Posterior cingulate gyrus (tissue), 11 donors: ENCODE measurements around the gene BAD.

Source experiments
- DNase-seq, 10 donors: peaks; one replicate each; pipeline versions ENCODE4 v3.0.0 to v3.0.0-alpha.2; 2020 to 2021; ENCODE audit warnings: mixed read lengths in 3 of 10
- intact Hi-C: fragments of 100-400 bp; cut with DNase I; formaldehyde crosslinking; loops from one replicate; pipeline ENCODE4 v1.15.1; 2023

BAD gene

GRCh38 chr11:64284962-64285884 is 758 bp upstream of the BAD start, which contains the start of gene GPR137:
GPR137 (plus strand) TSS chr11:64285848; CDS start chr11:64286525, 677 bp downstream.
- peak; percentile 81 to 98 (median 86) for DNase-seq
- intact Hi-C loops, result loop anchor here (1.0 kb wide), 2 partner anchors 15 to 20 kb away; partner anchors contain the start of gene ESRRA

DNA sequence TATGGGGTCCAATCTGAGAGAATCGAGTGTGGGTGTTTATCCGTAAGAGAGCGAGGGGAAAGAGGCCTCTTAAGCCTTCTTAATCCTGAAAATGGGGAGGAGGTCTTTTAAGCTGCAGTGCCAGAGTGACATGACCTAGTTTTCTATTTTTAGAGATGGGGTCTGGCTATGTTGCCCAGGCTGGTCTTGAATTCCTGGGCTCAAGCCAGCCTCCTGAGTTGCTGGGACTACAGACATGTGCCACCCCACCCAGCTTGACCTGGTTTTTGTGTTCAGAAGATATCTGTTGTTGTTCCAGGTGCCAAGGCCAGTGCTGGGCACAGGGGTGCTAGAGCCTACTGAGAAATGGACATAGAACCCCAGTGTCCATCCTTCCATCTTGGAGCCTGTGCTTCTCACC is 1.4 kb downstream of the BAD start:
- intact Hi-C loops, result no loop called here
- no peak for DNase-seq

GRCh38 chr11:64281957-64282770 is 2.3 kb downstream of the BAD start:
- intact Hi-C loops, result no loop called here
- no peak for DNase-seq

DNA sequence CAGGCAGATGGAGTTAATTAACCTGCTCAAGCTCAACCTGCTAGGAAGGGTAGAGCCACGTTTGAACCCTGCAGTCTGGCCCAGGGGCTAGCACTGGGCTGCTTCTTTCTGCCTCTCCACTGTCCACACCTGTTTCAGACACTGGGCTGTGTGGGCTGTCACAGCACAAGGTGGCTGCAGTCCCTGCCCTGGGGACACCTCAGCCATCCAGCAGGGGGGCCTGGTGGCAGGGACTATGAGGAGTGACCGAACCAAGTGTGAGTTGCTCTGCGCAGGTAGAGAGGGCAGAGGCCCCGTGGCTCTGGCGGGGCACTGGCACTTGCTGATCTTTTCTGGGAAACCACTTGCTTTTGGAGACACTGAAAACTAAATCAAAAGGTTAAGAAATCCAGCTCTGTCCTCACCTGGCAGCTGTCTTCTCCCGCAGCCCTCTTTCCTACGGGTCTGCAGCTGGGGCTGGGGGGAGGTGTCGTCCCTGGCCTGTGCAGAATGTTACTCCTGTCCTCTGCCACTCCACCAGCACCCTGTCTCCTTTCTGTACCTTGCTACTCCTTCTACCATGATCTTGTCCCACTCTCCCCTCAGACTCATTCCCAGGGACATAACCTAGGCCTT is 5.8 kb downstream of the BAD start:
- no peak for DNase-seq
- intact Hi-C loops, result no loop called here

DNA sequence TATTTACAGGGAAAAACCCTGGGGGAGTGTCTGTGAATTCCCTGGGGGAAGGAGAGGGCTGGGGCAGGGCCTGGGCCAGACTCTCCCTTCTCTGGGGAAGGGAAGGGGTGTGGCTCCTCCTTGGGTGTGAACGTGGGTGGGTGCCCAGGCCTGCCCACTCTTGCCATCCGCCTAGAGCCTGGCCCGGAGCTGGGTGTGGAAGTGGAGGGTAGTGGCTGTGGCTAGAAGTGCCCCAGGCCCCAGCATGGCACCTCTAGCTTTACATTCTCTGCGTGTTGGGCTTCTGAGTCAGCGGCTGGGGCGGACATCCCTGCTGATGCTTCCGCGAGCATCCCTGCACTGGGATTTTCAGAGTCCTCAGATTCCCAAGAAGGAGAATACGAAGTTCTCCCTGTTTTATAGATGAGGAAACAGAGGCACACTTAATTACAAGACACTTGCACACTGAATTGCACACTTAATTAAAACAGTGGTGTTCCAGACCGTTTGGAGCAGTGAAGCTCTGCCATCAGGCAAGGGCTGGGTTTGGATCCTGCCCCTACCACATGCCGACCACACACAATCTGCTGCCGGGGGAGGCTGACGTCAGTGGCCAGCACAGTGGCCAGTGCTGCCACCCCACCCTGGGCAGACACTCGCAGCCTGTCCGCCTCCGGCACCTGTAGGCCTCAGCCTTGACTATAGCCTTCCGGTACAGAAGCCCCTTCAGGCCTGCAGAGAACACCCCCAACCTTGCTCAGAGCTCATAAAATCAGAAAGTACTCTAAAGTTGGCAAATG is 7.6 kb downstream of the BAD start:
- intact Hi-C loops, result no loop called here
- peak in 1 of 10 donors; percentile 91 for DNase-seq

GRCh38 chr11:64275841-64276240 is 8.6 kb downstream of the BAD start:
- intact Hi-C loops, result no loop called here
- no peak for DNase-seq

DNA sequence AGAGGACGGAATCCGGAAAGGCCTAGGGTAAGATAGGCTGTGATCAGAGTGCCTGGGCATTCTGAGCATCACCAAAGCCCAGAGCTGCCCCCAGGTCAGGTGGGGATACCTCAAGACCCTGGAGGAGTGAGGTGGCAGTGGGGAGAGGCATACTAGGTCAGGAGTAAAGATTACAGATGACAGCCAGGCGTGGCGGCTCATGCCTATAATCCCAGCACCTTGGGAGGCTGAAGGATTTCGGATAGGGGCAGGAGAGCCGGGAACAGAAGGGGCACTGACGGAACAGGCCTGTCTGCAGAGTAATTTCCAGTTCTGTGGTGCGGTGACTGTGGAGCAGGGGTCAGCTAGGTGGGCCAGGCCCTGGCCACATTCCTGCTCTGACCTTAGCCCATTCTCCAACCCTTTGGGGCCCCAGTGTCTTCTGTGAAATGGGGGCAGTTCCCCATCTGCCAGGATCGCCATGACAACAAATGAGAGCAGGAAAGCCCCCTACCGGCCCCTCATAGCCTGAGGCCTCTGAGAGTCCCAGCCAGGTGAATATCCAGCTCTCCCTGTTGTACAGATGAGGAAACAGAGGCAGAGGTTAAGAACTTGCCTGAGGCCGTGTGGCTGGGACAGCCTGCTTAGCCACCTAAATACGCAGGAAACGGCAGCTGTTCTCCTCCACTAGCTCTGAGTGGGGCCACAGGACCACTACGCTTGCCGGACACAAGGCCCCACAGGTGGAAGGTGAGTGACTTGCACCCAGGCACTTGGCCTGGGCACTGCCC is 9.2 kb downstream of the BAD start:
- intact Hi-C loops, result no loop called here
- no peak for DNase-seq

- peak; percentile 97 to 100 (median 99) for DNase-seq
Observed at GRCh38 chr11:64269540-64270220, 14.8 kb downstream of the BAD start.

GRCh38 chr11:64268893-64269539 is 15.4 kb downstream of the BAD start:
- DNase-seq, result peak in 2 of 10 donors; percentile 47 to 93
- intact Hi-C loops, result no loop called here

More at GRCh38 chr11:64269540-64270220, 14.8 kb downstream of the BAD start:
- intact Hi-C loops, result loop anchor here (1.0 to 2.0 kb wide), 2 partner anchors 16 to 31 kb away; partner anchors contain the start of genes CATSPERZ and GPR137

GRCh38 chr11:64268025-64268892 is 16.2 kb downstream of the BAD start:
- intact Hi-C loops, result no loop called here
- DNase-seq, result peak in 1 of 10 donors; percentile 71

DNA sequence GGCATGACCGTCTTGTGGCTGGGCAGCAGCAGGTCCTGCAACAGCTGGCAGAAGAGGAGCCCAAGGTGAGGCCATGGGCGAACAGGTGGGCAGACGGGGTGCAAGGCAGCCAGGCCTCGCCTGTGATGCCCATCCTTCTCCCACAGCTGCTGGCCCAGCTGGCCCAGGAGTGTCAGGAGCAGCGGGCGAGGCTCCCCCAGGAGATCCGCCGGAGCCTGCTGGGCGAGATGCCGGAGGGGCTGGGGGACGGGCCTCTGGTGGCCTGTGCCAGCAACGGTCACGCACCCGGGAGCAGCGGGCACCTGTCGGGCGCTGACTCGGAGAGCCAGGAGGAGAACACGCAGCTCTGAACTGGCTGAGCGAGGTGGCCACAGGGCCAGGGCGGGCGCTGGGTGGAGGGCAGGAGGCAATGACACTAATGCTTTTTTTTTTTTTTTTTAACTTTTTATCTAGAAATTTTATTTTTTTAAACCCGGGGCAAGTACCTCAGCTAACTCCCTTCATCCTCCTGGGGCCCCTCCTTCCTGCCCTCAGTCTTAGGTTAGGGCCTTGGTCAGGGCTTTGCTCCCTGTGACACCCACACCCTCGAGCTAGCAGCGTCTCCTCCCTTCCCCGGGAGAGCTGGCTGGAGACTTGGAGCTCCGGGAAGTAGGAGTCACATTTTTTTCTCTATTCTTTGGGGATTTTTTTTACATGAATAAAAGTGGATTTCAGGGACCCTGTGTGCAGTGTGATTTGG is 17.1 kb downstream of the BAD start:
- DNase-seq, result no peak
- intact Hi-C loops, result no loop called here

- intact Hi-C loops, result no loop called here
- no peak for DNase-seq
Observed at GRCh38 chr11:64266339-64266738, 18.1 kb downstream of the BAD start.

DNA sequence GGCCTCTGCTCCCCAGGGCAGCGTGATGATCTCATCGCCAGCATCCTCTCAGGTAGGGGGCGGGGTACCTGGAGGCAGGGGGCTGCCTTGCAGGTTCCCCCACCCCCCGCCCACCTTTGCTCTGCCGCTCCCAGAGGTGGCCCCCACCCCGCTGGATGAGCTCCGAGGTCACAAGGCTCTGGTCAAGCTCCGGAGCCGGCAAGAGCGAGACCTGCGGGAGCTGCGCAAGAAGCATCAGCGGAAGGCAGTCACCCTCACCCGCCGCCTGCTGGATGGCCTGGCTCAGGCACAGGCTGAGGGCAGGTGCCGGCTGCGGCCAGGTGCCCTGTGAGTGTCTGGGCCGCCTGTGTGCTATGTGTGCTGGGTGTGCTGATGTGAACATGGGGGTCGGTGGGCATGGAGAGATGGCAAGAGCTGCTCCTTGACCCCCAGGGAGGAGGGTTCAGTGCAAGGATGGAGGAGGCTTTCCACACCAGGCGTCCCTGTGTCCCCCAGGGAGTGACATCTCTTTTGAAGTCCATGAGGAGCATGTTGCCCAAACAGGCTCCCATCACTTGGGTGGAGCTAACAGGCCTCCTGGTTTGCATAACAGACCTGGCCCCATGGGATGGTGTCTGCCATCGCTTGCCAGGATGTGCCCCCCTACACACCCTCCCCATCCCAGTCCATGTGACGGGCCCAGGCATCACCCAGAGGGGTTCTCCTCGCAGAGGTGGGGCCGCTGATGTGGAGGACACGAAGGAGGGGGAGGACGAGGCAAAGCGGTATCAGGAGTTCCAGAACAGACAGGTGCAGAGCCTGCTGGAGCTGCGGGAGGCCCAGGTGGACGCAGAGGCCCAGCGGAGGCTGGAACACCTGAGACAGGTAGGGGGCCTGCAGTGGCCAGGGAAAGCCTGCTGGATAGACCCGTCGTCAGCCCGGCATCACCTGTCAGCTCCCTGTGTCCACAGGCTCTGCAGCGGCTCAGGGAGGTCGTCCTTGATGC is 19.0 kb downstream of the BAD start:
- no peak for DNase-seq
- intact Hi-C loops, result no loop called here

DNA sequence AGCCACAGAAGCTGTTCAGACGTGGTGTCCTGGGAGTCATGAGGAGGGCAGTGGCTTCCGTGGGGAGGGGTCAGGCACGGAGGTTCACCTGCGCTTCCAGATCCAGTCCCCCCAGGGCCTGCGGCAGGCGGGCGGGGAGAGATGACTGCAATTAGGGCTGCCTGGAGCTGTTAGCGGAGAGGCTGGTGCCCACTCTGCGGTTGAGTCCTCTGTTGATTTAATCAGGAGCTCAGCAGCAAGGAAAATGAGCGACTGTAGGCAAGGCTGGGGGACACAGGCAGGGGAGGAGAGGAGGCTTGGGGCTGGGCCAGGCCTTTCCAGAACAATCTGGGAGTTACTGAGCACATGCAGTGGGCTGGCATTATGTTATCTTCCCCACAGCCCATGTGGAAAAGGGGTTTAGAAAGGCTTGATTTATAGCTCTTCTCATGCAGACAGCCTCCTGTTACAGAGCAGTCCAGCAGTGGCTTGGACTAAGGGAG is 20.1 kb downstream of the BAD start:
- DNase-seq, result no peak

GRCh38 chr11:64263947-64264317 is 20.5 kb downstream of the BAD start:
- intact Hi-C loops, result no loop called here
- no peak for DNase-seq

More for the DNA sequence above, 20.1 kb downstream of the BAD start:
- intact Hi-C loops, result no loop called here
